ENCODE results near the gene ZNF441. TPM values are rescaled to one million over a fixed set of nuclear protein-coding genes. Genes with fewer than 3 reads are reported as not detected.

Gene ZNF441
- polyA plus RNA-seq, 3 donors = 14.2 to 16.9 (median 14.8) TPM

DNA sequence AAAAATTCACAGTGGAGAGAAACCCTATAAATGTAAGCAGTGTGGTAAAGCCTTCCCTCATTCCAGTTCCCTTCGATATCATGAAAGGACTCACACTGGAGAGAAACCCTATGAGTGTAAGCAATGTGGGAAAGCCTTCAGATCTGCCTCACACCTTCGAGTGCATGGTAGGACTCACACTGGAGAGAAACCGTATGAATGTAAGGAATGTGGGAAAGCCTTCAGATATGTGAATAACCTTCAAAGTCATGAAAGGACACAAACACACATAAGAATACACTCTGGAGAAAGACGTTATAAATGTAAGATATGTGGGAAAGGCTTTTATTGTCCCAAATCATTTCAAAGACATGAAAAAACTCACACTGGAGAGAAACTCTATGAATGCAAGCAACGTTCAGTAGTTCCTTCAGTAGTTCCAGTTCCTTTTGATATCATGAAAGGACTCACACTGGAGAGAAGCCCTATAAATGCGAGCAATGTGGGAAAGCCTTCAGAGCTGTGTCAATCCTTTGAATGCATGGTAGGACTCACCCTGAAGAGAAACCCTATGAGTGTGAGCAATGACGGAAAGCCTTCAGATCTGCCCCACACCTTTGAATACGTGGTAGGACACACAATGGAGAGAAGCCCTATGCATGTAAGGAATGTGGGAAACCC is 65.6 kb downstream of the ZNF441 start:
- no peak for DNase-seq

DNA sequence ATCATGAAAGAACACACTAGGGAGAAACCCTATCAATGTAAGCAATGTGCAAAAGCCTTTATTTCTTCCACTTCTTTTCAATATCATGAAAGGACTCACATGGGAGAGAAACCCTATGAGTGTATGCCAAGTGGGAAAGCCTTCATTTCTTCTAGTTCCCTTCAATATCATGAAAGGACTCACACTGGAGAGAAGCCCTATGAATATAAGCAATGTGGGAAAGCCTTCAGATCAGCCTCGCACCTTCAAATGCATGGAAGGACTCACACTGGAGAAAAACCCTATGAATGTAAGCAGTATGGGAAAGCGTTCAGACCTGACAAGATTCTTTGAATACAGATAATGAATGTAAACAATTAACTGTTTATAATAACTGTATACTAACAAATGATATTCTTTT is 66.7 kb downstream of the ZNF441 start:
- no peak for DNase-seq

Other genes starting within 250 kb of the ZNF441 start
- gene ECSIT, start 237.9 kb upstream of the ZNF441 start, polyA plus RNA-seq (ENCODE audit: insufficient read length in 3 of 3) = 10 to 100 TPM; 41.8 to 49.0 (median 46.3) TPM
- 1 to 10 TPM; 3.3 to 4.7 (median 4.5) TPM for gene CNN1, start 228.1 kb upstream of the ZNF441 start, polyA plus RNA-seq (ENCODE audit: insufficient read length in 3 of 3)
- 10 to 100 TPM; 54.3 to 58.0 (median 57.1) TPM for gene ELOF1, start 207.8 kb upstream of the ZNF441 start, polyA plus RNA-seq (ENCODE audit: insufficient read length in 3 of 3)
- gene ACP5, start 189.4 kb upstream of the ZNF441 start, polyA plus RNA-seq (ENCODE audit: insufficient read length in 3 of 3) = 10 to 100 TPM; 12.8 to 14.9 (median 13.4) TPM
- gene ZNF627, start 169.5 kb upstream of the ZNF441 start, polyA plus RNA-seq (ENCODE audit: insufficient read length in 3 of 3) = 10 to 100 TPM; 39.3 to 43.3 (median 40.8) TPM
- 10 to 100 TPM; 10.9 to 11.8 (median 11.0) TPM for gene ZNF823, start 28.1 kb upstream of the ZNF441 start, polyA plus RNA-seq (ENCODE audit: insufficient read length in 3 of 3)
- gene ZNF491, start 31.5 kb downstream of the ZNF441 start, polyA plus RNA-seq (ENCODE audit: insufficient read length in 3 of 3) = 1 to 10 TPM; 2.9 to 5.6 (median 5.1) TPM
- 10 to 100 TPM; 11.6 to 25.8 (median 20.8) TPM for gene ZNF440, start 47.3 kb downstream of the ZNF441 start, polyA plus RNA-seq (ENCODE audit: insufficient read length in 3 of 3)
- 10 to 100 TPM; 16.9 to 29.9 (median 25.6) TPM for gene ZNF439, start 81.7 kb downstream of the ZNF441 start, polyA plus RNA-seq (ENCODE audit: insufficient read length in 3 of 3)
- 10 to 100 TPM; 14.0 to 29.8 (median 24.9) TPM for gene ZNF69, start 120.8 kb downstream of the ZNF441 start, polyA plus RNA-seq (ENCODE audit: insufficient read length in 3 of 3)
- 10 to 100 TPM; 13.1 to 26.0 (median 21.1) TPM for gene ZNF700, start 158.1 kb downstream of the ZNF441 start, polyA plus RNA-seq (ENCODE audit: insufficient read length in 3 of 3)
- 10 to 100 TPM in 2 of 3 donors, 1 to 10 TPM in 1; 6.4 to 11.2 (median 10.8) TPM for gene ZNF763, start 198.0 kb downstream of the ZNF441 start, polyA plus RNA-seq (ENCODE audit: insufficient read length in 3 of 3)